Karpas-422 (cell line): ENCODE measurements around the gene SORCS2. TPM values are rescaled to one million over a fixed set of nuclear protein-coding genes. Genes with fewer than 3 reads are reported as not detected.

Source experiments
- DNase-seq: peaks from one replicate; pipeline ENCODE4 v3.0.0-alpha.2; 2015
- H2AFZ ChIP-seq: fragments of 200-600 bp; sonication (generic); 2 replicates; pipeline ENCODE4 v1.6.1; 2014; ENCODE audit warnings: antibody characterized with exemption, low read length, mixed read lengths
- H3K27ac ChIP-seq: fragments of 200-600 bp; sonication (generic); 2 replicates; pipeline ENCODE4 v1.5.1; 2014; ENCODE audit warnings: mild to moderate bottlenecking, low read length, moderate library complexity
- H3K27me3 ChIP-seq: fragments of 200-600 bp; sonication (generic); 2 replicates; pipeline ENCODE4 v1.6.1; 2014; ENCODE audit warnings: low read length, mixed read lengths
- H3K36me3 ChIP-seq: fragments of 200-600 bp; sonication (generic); 2 replicates; pipeline ENCODE4 v1.6.1; 2014; ENCODE audit warnings: low read length, mixed read lengths; ENCODE audit not compliant: insufficient read depth
- H3K4me1 ChIP-seq: fragments of 200-600 bp; sonication (generic); 2 replicates; pipeline ENCODE4 v1.6.1; 2014; ENCODE audit warnings: mild to moderate bottlenecking, low read length, mixed read lengths
- H3K4me2 ChIP-seq: fragments of 200-600 bp; sonication (generic); 2 replicates; pipeline ENCODE4 v1.6.1; 2014; ENCODE audit warnings: low read length, low read depth, mild to moderate bottlenecking; ENCODE audit not compliant: poor library complexity, severe bottlenecking
- H3K4me3 ChIP-seq: fragments of 200-600 bp; sonication (generic); 2 replicates; pipeline ENCODE4 v1.5.1; 2014; ENCODE audit warnings: mild to moderate bottlenecking, antibody characterized with exemption, low read length, mixed read lengths
- H3K79me2 ChIP-seq: fragments of 200-600 bp; sonication (generic); 2 replicates; pipeline ENCODE4 v1.6.1; 2014; ENCODE audit warnings: mild to moderate bottlenecking, low read length, mixed read lengths
- H3K9ac ChIP-seq: fragments of 200-600 bp; sonication (generic); 2 replicates; pipeline ENCODE4 v1.6.0; 2014; ENCODE audit warnings: low read length
- H3K9me2 ChIP-seq: fragments of 200-600 bp; sonication (generic), shearing (Covaris generic); replicated peaks from 2 replicates; pipeline ENCODE4 v1.6.0; 2014; ENCODE audit warnings: mild to moderate bottlenecking, low read length, moderate library complexity; ENCODE audit not compliant: insufficient read depth
- H3K9me3 ChIP-seq: fragments of 300-700, 200-600 bp; sonication (generic); 2 replicates; pipeline ENCODE4 v1.6.1; 2014; ENCODE audit warnings: low read length, mixed read lengths
- H4K20me1 ChIP-seq: fragments of 200-600 bp; sonication (generic); 2 replicates; pipeline ENCODE4 v1.6.1; 2014; ENCODE audit warnings: mild to moderate bottlenecking, antibody characterized with exemption, low read length, low read depth; ENCODE audit not compliant: insufficient read depth
- total RNA-seq: library from RNA; depleted of rRNA; stranded (reverse); fragments of >200 nt; shearing (Covaris generic); gene quantifications from 2 replicates; pipeline ENCODE4 v1.2.3, GENCODE V29; 2014; ENCODE audit warnings: low replicate concordance

The SORCS2 gene
- total RNA-seq, 1 experiment from 2014 or later: not detected

GRCh38 chr4:7239101-7239820 lies 46.9 kb downstream of the SORCS2 start:
- Histone ChIP-seq H4K20me1 (no peaks in the 10 kb centered on the region), H3K4me1 (peaks cover 16% of the 10 kb centered on the region), H3K79me2 (no peaks in the 10 kb centered on the region), H3K27me3 (peaks cover 6% of the 10 kb centered on the region; the same call in 1 of the 2 replicates), H3K36me3 (no peaks in the 10 kb centered on the region; the same call in 1 of the 2 replicates), H3K9me2 (no peaks in the 10 kb centered on the region), H3K9ac (no peak overlapping the region), H3K9me3 (peaks cover 6% of the 10 kb centered on the region; the same call in 1 of the 2 replicates), H3K4me3 (no peak overlapping the region), H3K27ac (no peak overlapping the region), H3K4me2 (peak overlapping the region; percentile 44), H2AFZ (no peak overlapping the region)
- no peak for DNase-seq

- no peaks in the 10 kb centered on the region for H3K79me2 ChIP-seq
- H3K4me3 ChIP-seq: peak overlapping the region; percentile 30; the same call in 1 of the 2 replicates
- no peak overlapping the region for H2AFZ ChIP-seq
- H3K9me3 ChIP-seq: peaks cover 6% of the 10 kb centered on the region; the same call in 1 of the 2 replicates
- no peaks in the 10 kb centered on the region for H4K20me1 ChIP-seq
- H3K36me3 ChIP-seq: no peaks in the 10 kb centered on the region; the same call in 1 of the 2 replicates
- H3K9ac ChIP-seq: no peak overlapping the region
- H3K27ac ChIP-seq: no peak overlapping the region
- H3K4me2 ChIP-seq: peak overlapping the region; percentile 44
- DNase-seq: no peak
- H3K9me2 ChIP-seq: no peaks in the 10 kb centered on the region
- peaks cover 6% of the 10 kb centered on the region; the same call in 1 of the 2 replicates for H3K27me3 ChIP-seq
- peaks cover 16% of the 10 kb centered on the region for H3K4me1 ChIP-seq
Observed at GRCh38 chr4:7239844-7240243, 47.5 kb downstream of the SORCS2 start.

DNA sequence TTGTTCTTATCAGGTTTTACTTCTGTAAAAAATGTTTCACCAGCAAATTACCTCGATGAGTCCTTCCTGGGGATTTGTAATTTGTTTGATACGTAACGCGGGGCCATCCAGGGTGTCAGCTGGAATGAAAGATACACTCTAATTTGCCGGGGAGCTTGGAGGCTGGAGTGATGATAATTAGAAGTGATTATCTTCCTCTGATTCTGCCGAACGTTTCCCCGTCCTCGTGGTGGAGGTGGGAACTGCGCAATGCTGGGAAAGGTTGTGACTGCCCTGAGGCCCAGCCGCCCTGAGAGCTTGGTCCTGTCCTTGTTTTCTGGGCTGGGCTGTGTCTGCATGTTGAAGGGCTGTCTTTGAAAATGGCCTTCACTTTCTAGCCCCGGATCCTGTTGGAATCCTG lies 48.0 kb downstream of the SORCS2 start:
- Histone ChIP-seq H4K20me1 (no peaks in the 10 kb centered on the region), H3K9me2 (no peaks in the 10 kb centered on the region), H3K4me3 (no peak overlapping the region), H3K27ac (no peak overlapping the region), H2AFZ (no peak overlapping the region), H3K36me3 (no peaks in the 10 kb centered on the region; the same call in 1 of the 2 replicates), H3K79me2 (no peaks in the 10 kb centered on the region), H3K27me3 (peaks cover 6% of the 10 kb centered on the region; the same call in 1 of the 2 replicates), H3K4me1 (peaks cover 16% of the 10 kb centered on the region), H3K9me3 (peaks cover 6% of the 10 kb centered on the region; the same call in 1 of the 2 replicates), H3K4me2 (peak overlapping the region; percentile 44), H3K9ac (no peak overlapping the region)
- DNase-seq: no peak

DNA sequence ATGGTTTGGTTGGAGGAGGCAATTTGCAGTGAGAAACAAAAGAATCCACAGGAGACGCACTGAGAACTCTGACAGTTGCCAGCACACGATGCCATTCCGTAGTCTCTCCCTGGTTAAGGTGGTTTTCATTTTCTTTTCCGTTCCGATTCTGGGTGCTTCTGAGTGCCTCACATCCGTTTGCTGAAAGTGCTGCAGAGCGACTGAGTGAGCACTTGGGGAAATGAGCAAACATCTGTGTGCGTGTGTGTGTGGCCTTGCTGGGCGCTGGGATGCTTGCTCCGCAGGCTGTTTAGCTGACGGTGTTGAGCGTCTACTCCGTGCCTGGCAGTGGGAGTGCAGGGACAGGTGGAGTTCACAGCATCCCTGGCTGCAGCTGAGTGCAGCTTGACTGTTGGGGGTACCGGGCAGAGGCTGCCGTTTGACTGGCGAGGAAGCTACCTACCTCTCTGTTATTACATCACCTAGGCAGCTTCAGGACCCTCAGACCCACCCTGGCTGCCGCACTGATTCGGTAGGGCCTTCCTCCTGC lies 49.3 kb downstream of the SORCS2 start:
- peaks cover 6% of the 10 kb centered on the region; the same call in 1 of the 2 replicates for H3K27me3 ChIP-seq
- no peak overlapping the region for H3K4me3 ChIP-seq
- no peaks in the 10 kb centered on the region; the same call in 1 of the 2 replicates for H3K36me3 ChIP-seq
- peaks cover 6% of the 10 kb centered on the region; the same call in 1 of the 2 replicates for H3K9me3 ChIP-seq
- H3K27ac ChIP-seq: no peak overlapping the region
- no peak overlapping the region for H3K9ac ChIP-seq
- H2AFZ ChIP-seq: no peak overlapping the region
- H3K9me2 ChIP-seq: no peaks in the 10 kb centered on the region
- no peak for DNase-seq
- H3K4me2 ChIP-seq: no peak overlapping the region
- H4K20me1 ChIP-seq: no peaks in the 10 kb centered on the region
- no peaks in the 10 kb centered on the region for H3K79me2 ChIP-seq
- peaks cover 28% of the 10 kb centered on the region for H3K4me1 ChIP-seq

DNA sequence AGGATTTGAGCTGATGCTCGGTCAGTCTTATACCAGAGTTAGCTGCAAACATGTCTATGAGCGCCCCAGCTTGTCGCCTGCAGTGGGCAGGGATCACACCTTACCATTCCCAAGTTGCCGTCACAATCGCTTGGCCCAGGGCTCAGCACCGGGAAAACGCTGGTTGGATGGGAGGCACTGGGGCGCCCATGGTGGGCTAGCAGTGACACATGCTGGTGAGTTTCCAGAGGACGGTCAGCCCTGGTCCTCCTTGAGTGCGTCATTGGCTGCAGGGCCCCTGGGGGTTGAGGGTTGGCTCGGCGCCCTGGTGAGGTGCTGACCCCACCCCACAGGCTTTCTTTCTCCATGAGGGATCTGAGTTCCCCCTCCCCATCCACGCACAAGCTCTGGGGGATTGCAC lies 50.4 kb downstream of the SORCS2 start:
- Histone ChIP-seq H3K36me3 (no peaks in the 10 kb centered on the region; the same call in 1 of the 2 replicates), H3K4me2 (no peak overlapping the region), H2AFZ (no peak overlapping the region), H3K4me3 (no peak overlapping the region), H3K4me1 (peaks cover 35% of the 10 kb centered on the region), H3K27me3 (peaks cover 6% of the 10 kb centered on the region; the same call in 1 of the 2 replicates), H3K27ac (no peak overlapping the region), H3K9me3 (peaks cover 6% of the 10 kb centered on the region; the same call in 1 of the 2 replicates), H3K9ac (no peak overlapping the region), H3K9me2 (no peaks in the 10 kb centered on the region), H3K79me2 (no peaks in the 10 kb centered on the region), H4K20me1 (no peaks in the 10 kb centered on the region)
- no peak for DNase-seq

GRCh38 chr4:7243609-7244330 lies 51.4 kb downstream of the SORCS2 start:
- no peak overlapping the region for H2AFZ ChIP-seq
- no peaks in the 10 kb centered on the region for H4K20me1 ChIP-seq
- H3K4me3 ChIP-seq: no peak overlapping the region
- H3K9me2 ChIP-seq: no peaks in the 10 kb centered on the region
- no peak overlapping the region for H3K9ac ChIP-seq
- H3K27ac ChIP-seq: no peak overlapping the region
- peaks cover 3% of the 10 kb centered on the region; the same call in 1 of the 2 replicates for H3K27me3 ChIP-seq
- H3K4me2 ChIP-seq: no peak overlapping the region
- H3K79me2 ChIP-seq: no peaks in the 10 kb centered on the region
- DNase-seq: no peak
- no peaks in the 10 kb centered on the region; the same call in 1 of the 2 replicates for H3K36me3 ChIP-seq
- peaks cover under 1% of the 10 kb centered on the region; the same call in 1 of the 2 replicates for H3K9me3 ChIP-seq
- H3K4me1 ChIP-seq: peaks cover 35% of the 10 kb centered on the region

GRCh38 chr4:7244331-7244665 lies 52.0 kb downstream of the SORCS2 start:
- Histone ChIP-seq H3K4me3 (no peak overlapping the region), H4K20me1 (no peaks in the 10 kb centered on the region), H3K79me2 (no peaks in the 10 kb centered on the region), H3K4me2 (no peak overlapping the region), H3K9me3 (no peaks in the 10 kb centered on the region), H3K27ac (no peak overlapping the region), H2AFZ (no peak overlapping the region), H3K4me1 (peaks cover 32% of the 10 kb centered on the region), H3K9ac (no peak overlapping the region), H3K9me2 (no peaks in the 10 kb centered on the region), H3K36me3 (no peaks in the 10 kb centered on the region; the same call in 1 of the 2 replicates), H3K27me3 (peaks cover 3% of the 10 kb centered on the region; the same call in 1 of the 2 replicates)
- no peak for DNase-seq
